Fibroblast of the conjunctiva (primary cell): Measurements from ENCODE around the gene PCSK6.
"Not testable (repeated sequence)": the region's sequence is repeated elsewhere in the genome, so short reads cannot be mapped to it uniquely, and the experiment has no call there.

Source experiments
- DNase-seq: peaks from one replicate; pipeline ENCODE4 v3.0.0-alpha.2; 2010; ENCODE audit warnings: low read depth

The PCSK6 gene

DNA sequence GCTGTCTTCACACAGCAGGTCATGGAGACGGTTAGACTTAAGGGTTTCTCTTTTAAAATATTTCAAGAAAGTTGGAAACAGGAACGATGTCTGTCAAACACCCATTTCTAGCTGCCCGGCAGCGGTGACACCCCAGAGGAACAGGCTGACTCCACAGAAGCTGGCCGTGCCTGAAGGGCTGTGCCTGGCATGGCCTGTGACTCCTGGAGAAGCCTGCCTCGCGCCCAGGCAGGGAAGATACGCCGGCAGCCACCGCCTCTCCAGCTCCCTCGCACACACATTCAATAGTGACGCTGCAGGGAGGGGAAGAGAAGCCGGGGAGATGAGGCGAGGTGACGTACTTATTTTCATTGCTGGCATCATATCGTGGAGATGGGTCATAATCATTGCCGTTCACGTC, 59.9 kb downstream of the PCSK6 start:
- no peak for DNase-seq

DNA sequence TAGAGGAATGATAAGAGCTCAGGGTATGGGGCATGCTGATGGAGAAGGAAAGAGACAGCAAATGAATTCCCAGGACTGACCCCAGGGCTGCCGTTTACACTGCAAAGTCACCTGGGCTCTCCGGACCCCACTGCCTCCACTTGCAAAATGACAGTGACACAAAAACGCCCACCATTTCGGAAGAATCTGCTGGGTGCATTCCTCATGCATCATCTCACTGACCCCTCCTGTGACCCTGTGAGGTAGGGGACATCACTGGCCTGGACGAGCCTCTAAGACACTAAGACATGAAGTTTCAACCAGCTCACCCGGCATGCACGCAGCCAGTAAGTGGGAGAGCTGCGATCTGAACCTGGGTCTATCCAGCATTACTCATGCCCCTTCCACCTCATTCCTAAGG, 60.3 kb downstream of the PCSK6 start:
- DNase-seq, result no peak

- DNase-seq, result no peak
Measured at GRCh38 chr15:101428758-101429157, 60.7 kb downstream of the PCSK6 start.

DNA sequence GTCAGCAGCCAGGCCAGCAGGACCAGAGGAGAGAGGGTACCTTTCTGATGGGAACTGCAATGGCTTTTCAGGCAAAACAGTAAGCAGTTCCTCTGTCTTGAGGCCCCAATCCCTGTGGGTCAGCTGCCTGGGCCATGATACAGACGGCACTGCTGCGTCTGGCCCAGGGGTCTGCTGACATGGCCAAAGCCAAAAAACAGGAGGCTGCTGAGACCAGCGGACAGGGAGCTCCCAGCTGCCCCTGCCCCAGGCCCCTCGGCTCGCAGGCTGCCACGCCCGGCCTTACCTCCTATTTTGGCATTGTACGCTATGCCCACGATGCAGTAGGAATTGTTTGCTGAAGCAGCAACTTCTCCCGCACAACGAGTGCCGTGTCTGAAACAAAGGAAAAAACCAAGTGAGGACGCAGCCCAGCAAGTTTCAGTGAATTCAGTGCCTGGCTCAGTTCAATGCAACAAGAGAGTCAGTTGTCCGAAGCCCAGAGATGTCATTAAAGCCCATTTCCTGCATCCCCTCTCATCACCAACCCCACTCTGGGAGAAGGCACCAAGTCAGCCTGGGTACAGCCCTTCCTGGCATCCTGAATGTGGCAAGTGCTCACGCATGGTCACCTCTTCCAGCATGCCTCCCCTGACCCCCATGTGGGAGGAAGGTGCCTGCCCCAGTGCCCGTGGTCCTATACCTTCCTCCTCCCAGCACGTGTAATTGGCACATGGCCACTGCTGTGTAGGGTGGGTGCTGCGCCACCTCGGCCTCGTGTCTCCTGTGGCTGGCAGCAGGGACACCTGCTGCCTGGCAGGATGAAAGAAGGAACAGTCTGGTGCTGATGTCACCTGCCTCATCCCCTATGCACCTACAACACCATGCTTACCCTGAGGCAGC, 61.7 kb downstream of the PCSK6 start:
- DNase-seq, result no peak

GRCh38 chr15:101426761-101427333, 62.7 kb downstream of the PCSK6 start:
- no peak for DNase-seq

DNA sequence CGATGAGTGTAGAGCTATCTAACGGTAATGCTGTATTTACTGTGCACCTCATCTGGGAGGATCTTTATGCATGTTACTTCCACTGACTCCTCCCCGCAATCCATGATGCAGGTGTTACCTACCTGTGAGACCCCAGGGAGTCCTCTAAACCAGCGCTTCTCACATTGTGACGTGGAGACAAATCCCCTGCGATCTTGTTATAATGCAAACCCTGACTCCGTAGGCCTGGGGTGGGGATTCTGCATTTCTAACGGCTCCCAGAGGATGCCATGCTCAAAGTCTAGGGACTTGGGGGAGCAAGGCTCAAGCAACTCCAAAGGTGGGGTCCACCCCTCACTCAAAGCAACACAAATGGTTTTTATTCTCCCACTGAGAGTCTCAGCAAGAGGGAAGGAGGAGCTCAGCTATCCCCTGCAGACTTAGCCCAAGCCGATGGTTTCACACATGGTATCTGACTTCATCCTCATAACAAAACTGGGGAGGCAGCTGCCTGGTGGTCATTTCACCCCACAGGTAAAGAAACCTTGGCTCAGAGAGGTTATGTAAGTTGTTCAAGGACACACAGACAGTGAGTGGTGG, 63.6 kb downstream of the PCSK6 start:
- DNase-seq, result no peak

- DNase-seq, result no peak
Measured at GRCh38 chr15:101424984-101425383, 64.5 kb downstream of the PCSK6 start.

DNA sequence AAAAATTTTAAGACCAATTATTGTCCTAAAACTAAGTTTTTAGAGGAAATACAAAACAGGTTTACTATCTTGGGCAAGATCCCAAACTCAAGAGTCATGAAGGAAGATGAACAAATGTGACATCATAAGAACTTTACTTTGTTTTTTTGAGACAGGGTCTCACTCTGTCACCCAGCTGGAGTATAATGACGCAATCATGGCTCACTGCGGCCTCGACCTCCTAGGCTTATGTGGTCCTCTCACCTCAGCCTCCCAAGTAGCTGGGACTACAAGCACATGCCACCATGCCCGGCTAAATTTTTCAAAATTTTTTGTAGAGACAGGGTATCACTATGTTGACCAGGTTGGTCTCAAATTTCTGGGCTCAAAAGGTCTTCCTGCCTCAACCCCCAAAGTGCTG, 69.3 kb downstream of the PCSK6 start:
- no peak for DNase-seq

- not testable (repeated sequence) for DNase-seq
Measured at GRCh38 chr15:101416475-101416874, 73.0 kb downstream of the PCSK6 start.

DNA sequence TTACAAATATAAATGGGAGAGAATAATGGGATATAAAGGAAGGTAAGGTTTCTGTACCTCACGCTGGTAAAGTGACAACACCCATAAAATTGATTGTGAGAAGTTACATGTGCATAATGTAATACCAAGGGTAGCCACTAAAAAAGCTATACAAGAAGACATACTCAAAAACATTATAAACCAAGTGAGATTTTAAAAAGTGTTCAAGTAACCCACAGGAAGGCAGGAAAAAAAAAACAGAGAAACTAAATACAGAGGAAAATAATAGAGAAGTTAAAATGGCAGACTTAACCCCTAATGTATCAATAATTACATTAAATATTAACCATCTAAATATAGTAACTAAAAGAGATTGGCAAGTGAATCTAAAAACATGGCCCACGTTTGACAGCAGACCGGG, 76.3 kb downstream of the PCSK6 start:
- DNase-seq, result no peak

DNA sequence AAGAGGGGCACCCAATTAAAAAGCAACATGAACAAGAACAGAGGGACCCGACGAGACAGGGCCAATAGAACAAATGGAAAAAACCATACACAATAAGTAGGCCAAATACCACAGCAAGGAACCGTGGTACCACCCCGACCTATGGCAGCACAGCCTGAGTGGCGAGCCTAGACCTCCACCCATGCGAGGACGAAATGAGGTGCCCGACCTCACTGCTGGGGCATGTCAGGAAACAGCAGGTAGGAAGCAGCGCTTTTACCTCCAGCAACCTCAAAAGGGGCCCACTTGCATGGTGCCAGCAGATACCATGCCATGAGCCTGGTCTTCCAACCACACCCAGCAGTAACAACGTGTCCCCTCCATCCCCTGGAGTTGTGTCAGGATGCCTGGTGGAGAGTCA, 77.9 kb downstream of the PCSK6 start:
- no peak for DNase-seq

GRCh38 chr15:101411085-101411484, 78.4 kb downstream of the PCSK6 start:
- no peak for DNase-seq

- DNase-seq, result no peak
Measured at GRCh38 chr15:101410612-101411011, 78.9 kb downstream of the PCSK6 start.

DNA sequence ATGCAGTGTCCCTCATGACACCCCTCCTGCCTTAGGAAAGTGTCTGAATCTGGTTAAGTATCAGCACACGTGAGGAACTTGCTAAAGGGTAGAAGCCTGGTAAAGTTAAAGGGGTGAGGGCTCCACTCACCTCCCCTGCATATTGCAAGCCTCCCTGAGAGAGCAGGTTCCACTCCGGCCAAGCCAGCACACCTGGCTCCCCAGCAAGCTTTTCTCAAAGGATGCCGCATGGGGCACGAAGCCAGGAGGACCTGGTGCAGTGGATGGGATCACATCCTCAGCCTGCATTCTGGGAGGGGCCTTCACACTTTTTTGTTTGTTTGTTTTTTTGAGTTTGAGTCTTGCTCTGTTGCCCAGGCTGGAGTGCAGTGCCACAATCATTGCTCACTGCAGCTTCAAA, 79.9 kb downstream of the PCSK6 start:
- DNase-seq, result no peak

- no peak for DNase-seq
Measured at GRCh38 chr15:101407966-101408775, 81.3 kb downstream of the PCSK6 start.

DNA sequence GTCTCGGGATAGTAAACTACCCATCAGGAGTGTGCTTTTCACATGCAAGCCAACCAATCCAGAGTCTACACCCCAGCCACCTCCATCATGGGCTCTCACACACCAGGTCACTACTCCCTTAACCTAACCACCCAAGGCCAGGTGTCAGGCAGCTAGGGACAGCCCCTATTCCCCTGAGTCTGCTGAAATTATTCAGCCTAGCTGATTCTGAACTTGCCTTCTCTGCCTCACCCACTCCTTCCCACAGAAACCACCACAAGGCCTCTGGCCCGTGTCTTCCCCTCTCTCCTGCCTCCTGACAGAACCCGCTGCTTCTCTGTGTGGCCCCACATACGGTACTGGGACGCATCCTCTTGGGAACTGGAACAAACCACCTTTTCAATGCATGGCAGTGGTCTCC, 82.1 kb downstream of the PCSK6 start:
- no peak for DNase-seq

GRCh38 chr15:101406526-101407195, 82.8 kb downstream of the PCSK6 start:
- DNase-seq, result no peak

DNA sequence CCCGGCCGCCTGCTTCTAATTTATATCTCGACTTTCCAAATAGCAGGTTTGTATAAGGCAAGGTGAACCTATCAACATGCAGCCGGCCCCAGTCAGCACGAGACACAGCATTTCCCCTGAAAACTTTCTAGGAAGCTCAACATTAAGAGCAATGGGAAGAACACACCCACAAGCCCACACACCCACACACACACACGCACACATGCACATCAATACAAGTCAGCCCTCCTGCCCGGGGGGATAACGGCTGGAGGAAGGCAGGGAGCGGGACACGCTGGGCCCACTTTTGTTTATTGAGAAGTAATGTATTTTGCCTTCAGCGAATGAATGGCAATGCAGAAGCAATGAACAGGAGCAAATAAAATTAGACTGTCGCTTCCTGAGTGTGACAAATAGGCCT, 83.5 kb downstream of the PCSK6 start:
- no peak for DNase-seq

DNA sequence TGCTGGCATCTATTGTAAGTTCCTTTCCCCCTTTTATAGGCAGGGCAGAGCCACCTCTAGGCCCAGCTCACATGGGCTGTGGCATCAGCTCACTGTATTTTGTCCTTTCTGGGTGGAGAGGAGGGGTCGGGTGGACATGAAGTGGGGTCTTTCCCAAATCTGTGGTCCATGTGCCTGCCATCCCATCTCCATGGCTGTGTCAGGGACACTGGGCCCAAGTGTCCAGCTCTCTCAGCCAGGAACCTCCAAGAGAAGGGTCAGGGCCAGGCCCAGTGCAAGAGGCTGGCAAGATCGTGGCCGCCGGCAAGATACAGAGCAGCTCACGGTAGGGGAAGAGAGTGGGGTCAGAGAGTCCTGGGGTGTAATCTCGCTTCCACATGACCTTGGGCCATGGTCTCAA, 85.3 kb downstream of the PCSK6 start:
- DNase-seq, result no peak

GRCh38 chr15:101402883-101403282, 86.6 kb downstream of the PCSK6 start:
- DNase-seq, result not testable (repeated sequence)

GRCh38 chr15:101401286-101401685, 88.2 kb downstream of the PCSK6 start:
- no peak for DNase-seq

DNA sequence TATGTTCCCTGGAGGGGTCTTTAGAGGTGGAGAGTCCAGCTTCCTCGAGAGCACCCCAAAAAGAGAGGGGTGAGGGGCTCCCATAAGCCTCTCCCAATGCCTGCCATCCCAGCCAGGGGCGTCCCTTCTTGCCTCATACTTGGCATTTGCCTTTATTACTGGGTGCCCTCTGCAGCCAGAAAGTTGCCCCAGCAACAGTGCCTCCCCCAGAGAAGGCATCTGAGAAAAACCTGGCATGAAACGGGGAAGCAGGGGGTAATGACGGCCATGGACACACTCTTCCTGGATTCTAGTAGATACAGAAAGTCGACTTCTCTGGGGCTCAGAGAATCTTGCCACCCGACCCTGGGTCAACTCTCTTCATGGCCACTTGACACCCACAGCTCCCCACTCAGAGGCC, 90.1 kb downstream of the PCSK6 start:
- DNase-seq, result no peak
